ENCODE results near the gene PPP3CB. TPM values are rescaled to one million over a fixed set of nuclear protein-coding genes. Genes with fewer than 3 reads are reported as not detected.

Gene PPP3CB
- total and polyA plus RNA-seq, 12 donors = 34.4 to 78.6 (median 64.1) TPM

DNA sequence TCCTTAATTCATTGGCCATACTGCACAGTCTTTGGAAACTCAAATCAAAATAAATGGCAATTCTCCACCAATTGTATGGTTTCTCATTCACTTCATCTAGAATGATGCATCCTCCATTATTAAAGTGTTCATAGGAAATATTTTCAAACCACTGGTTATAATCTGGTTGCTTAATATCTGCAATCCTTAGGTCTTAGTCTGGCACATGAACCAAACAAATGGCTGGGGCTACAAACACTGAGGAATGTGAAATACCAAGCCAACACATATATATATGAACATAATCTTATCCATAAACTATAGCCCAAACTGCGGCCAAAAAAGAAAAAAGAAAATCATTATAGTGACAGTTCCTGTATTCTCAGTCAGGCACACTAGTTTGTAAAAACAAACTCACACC, 56.8 kb downstream of the PPP3CB start:
- H3K27me3 ChIP-seq = no peaks in the 10 kb centered on the region
- no peaks in the 10 kb centered on the region for H3K9me3 ChIP-seq
- H3K4me3 ChIP-seq = no peak overlapping the region
- TF ChIP-seq, protein P1, sequence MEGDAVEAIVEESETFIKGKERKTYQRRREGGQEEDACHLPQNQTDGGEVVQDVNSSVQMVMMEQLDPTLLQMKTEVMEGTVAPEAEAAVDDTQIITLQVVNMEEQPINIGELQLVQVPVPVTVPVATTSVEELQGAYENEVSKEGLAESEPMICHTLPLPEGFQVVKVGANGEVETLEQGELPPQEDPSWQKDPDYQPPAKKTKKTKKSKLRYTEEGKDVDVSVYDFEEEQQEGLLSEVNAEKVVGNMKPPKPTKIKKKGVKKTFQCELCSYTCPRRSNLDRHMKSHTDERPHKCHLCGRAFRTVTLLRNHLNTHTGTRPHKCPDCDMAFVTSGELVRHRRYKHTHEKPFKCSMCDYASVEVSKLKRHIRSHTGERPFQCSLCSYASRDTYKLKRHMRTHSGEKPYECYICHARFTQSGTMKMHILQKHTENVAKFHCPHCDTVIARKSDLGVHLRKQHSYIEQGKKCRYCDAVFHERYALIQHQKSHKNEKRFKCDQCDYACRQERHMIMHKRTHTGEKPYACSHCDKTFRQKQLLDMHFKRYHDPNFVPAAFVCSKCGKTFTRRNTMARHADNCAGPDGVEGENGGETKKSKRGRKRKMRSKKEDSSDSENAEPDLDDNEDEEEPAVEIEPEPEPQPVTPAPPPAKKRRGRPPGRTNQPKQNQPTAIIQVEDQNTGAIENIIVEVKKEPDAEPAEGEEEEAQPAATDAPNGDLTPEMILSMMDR (IDR thresholded peaks at IDR 0.05) = no peak
- no peak overlapping the region for H3K27ac ChIP-seq
- peaks cover 0 to 14% (median 2%) of the 10 kb centered on the region in 9 donors for H3K4me1 ChIP-seq
- ATAC-seq (no peak), DNase-seq (no peak)
- WGBS, 2 donors = 96 to 97% methylated on average over 1 of the region's 1 CpG
- H3K36me3 ChIP-seq = peaks cover 0 to 90% (median 20%) of the 10 kb centered on the region in 9 donors
- intact Hi-C loops (cut with DNase I) = no loop called here

DNA sequence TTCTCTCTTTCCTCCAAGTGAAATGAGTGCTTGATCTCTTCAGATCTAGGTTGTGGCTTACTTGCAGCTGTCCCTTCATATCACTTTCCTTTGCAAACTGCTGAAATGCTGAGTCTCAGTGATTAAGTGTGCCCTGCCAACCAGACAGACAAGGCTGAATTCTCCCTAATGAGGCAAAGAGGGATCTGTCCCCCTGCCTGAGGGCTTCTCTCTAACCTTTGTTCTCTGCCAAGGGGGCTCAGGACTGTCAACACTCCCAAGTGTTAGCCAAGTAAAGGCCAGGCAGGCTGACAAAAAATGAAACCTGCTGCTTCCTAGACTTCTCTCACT, 62.3 kb downstream of the PPP3CB start, which contains the start of gene MSS51:
Gene MSS51 (minus strand): TSS at position 24 of the 330 bp plus-strand sequence. CDS start 5,277 bp downstream, outside the sequence.
- intact Hi-C loops (cut with DNase I) = no loop called here
- TF ChIP-seq, protein P1 (IDR thresholded peaks at IDR 0.05) = no peak
- Histone ChIP-seq H3K4me3 (peak within 1 kb of the TSS in 7 of 10 donors; percentile 9 to 41 (median 28)), H3K27me3 (no peaks in the 10 kb centered on the region), H3K9me3 (no peaks in the 10 kb centered on the region), H3K4me1 (peaks cover 0 to 9% (median 0%) of the 10 kb centered on the region in 9 donors), H3K27ac (peak within 1 kb of the TSS in 7 of 10 donors; percentile 13 to 73 (median 64)), H3K36me3 (peaks cover 0 to 76% (median 10%) of the 10 kb centered on the region in 9 donors)
- ATAC-seq (peak; percentile 77 to 97 (median 92)), DNase-seq (peak in 1 of 2 donors; percentile 51)

DNA sequence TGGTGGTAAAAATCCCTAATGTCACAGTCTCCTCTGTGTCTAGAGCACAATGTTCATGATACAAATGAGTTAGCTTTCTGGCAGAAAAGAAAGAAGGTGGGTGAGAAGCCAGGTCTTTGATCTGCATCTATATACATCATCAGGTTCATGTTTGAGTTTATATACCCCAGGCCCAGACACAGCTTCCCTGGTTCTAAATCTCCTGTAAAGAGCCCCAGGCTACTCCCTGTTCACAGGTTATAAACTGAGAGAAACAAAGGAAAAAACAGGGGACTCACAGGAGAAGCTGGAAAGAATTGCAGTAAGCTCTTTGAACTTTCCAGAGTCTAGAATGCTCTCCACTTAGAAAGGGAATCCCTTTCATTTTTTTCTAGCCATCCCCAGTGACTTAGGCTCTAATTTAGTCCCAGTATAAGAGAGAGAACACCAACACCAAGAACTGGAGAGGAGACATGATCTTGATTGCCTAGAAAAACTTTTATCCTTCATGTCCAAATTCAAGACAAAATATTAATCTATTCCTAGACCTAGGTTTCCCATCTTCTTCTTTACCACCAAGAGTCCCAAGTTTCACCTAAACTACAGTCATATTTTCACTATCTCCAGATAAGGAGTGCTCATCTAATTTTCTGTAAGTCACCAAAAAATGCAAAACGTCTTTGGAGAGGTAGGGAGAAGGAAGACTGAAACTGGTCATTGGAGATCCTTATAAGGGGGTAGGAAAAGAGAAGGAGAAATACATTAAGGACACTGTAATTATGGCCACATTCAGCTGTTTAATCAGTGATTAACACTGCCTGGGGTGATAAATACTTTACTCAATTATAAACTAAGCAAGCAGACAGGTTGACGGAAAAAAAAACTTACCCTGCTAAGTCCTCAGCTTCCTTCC, 62.9 kb downstream of the PPP3CB start:
- ATAC-seq (peak in 6 of 8 donors; percentile 7 to 86 (median 68)), DNase-seq (no peak)
- H3K9me3 ChIP-seq = no peaks in the 10 kb centered on the region
- intact Hi-C loops (cut with DNase I) = no loop called here
- TF ChIP-seq, protein P1 (IDR thresholded peaks at IDR 0.05) = no peak
- peaks cover 0 to 9% (median 0%) of the 10 kb centered on the region in 9 donors for H3K4me1 ChIP-seq
- 44 to 56% methylated on average over 2 of the region's 2 CpGs for WGBS, 2 donors
- peak overlapping the region in 7 of 10 donors; percentile 9 to 41 (median 28) for H3K4me3 ChIP-seq
- peak overlapping the region in 6 of 10 donors; percentile 38 to 73 (median 64) for H3K27ac ChIP-seq
- peaks cover 0 to 76% (median 15%) of the 10 kb centered on the region in 9 donors for H3K36me3 ChIP-seq
- H3K27me3 ChIP-seq = no peaks in the 10 kb centered on the region

DNA sequence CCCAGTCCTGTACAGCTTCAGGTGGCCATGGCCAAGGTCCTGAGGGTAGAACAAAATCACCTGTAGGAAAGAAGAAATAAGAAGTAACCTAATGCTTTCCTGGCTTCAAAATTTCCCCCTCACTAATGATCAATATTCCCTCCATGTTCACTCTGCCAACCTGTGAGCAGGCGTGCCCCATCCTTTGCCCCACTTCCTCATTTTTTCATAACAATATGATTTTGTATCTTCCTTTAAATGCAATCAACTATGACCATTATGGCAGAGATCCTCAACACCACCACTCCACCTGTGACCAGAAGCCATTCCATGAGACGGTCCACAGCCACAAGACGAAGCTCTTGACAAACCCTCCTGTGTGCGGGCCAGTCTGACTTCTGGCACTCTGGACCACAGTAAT, 69.5 kb downstream of the PPP3CB start:
- Histone ChIP-seq H3K9me3 (no peaks in the 10 kb centered on the region), H3K27ac (no peak overlapping the region), H3K4me1 (no peaks in the 10 kb centered on the region), H3K36me3 (peaks cover 0 to 91% (median 61%) of the 10 kb centered on the region in 9 donors), H3K27me3 (no peaks in the 10 kb centered on the region), H3K4me3 (no peak overlapping the region)
- WGBS, 2 donors = 97 to 99% methylated on average over 4 of the region's 4 CpGs
- intact Hi-C loops (cut with DNase I) = no loop called here
- no peak for DNase-seq
- TF ChIP-seq, protein P1 (IDR thresholded peaks at IDR 0.05) = no peak
- no peak for ATAC-seq

Data from heart right ventricle (tissue), 16 donors.